PC-9 (cell line): ENCODE measurements around the gene RDH8. TPM values are rescaled to one million over a fixed set of nuclear protein-coding genes. Genes with fewer than 3 reads are reported as not detected.

Experiments used
- BruUV-seq: library from RNA; stranded (reverse); fragments of 400-500 nt; replicated peaks from 2 replicates; lab custom pipeline; 2021; lab: Mats Ljungman, UMichigan
- CTCF ChIA-PET: fragments of 300-600 bp; sonication (Branson Sonifier 250); formaldehyde crosslinking; loops from one replicate; lab custom pipeline; 2022; ENCODE audit warnings: antibody characterized with exemption; lab: Charles Lee
- POLR2A ChIA-PET: fragments of 300-600 bp; sonication (Branson Sonifier 250); formaldehyde crosslinking; loops from one replicate; lab custom pipeline; 2022; ENCODE audit warnings: antibody characterized with exemption; ENCODE audit not compliant: unreplicated experiment; lab: Charles Lee
- DNase-seq, 2 experiments: peaks; one replicate each; pipeline versions ENCODE4 v3.0.0 to v3.0.0-alpha.2; 2015 to 2022; ENCODE audit warnings: mixed read lengths in 1 of 2
- H2AFZ ChIP-seq: fragments of 200-600 bp; sonication (generic); 2 replicates; pipeline ENCODE4 v1.8.1; 2017; ENCODE audit warnings: antibody characterized with exemption
- H3F3A ChIP-seq: fragments of 200-600 bp; sonication (generic); 2 replicates; pipeline ENCODE4 v1.8.1; 2017; ENCODE audit warnings: antibody characterized with exemption, mild to moderate bottlenecking, low read depth; ENCODE audit not compliant: insufficient read depth
- H3K27ac ChIP-seq: fragments of 200-600 bp; sonication (generic); 2 replicates; pipeline ENCODE4 v1.6.1; 2016; ENCODE audit warnings: mixed run types
- H3K27me3 ChIP-seq: fragments of 200-600 bp; sonication (generic); 2 replicates; pipeline ENCODE4 v1.6.1; 2016; ENCODE audit warnings: low read depth, mixed run types; ENCODE audit not compliant: insufficient read depth
- H3K36me3 ChIP-seq: fragments of 200-600 bp; sonication (generic); 2 replicates; pipeline ENCODE4 v1.6.1; 2016; ENCODE audit warnings: low read depth, mixed run types
- H3K4me1 ChIP-seq: fragments of 200-600 bp; sonication (generic); replicated peaks from 2 replicates; pipeline ENCODE4 v1.6.1; 2016; ENCODE audit warnings: mixed run types; ENCODE audit not compliant: insufficient read depth
- H3K4me2 ChIP-seq: fragments of 200-600 bp; sonication (generic); 2 replicates; pipeline ENCODE4 v1.6.1; 2017; ENCODE audit warnings: mixed run types
- H3K4me3 ChIP-seq: fragments of 200-600 bp; sonication (generic); 2 replicates; pipeline ENCODE4 v1.6.1; 2016; ENCODE audit warnings: mixed run types
- H3K79me2 ChIP-seq: fragments of 200-600 bp; sonication (generic); 2 replicates; pipeline ENCODE4 v1.6.1; 2017; ENCODE audit warnings: low read depth, mixed run types
- H3K9me2 ChIP-seq: fragments of 200-600 bp; sonication (generic); 2 replicates; pipeline ENCODE4 v1.8.1; 2017; ENCODE audit warnings: mild to moderate bottlenecking; ENCODE audit not compliant: insufficient read depth
- H3K9me3 ChIP-seq: fragments of 200-600 bp; sonication (generic); 2 replicates; pipeline ENCODE4 v1.8.1; 2016; ENCODE audit warnings: low read depth; ENCODE audit not compliant: insufficient read depth
- H4K20me1 ChIP-seq: fragments of 200-600 bp; sonication (generic); 2 replicates; pipeline ENCODE4 v1.8.1; 2017; ENCODE audit not compliant: insufficient read depth
- CTCF ChIP-seq: fragments of 200-600 bp; sonication (generic); conservative IDR thresholded peaks from 2 replicates; pipeline ENCODE4 v1.6.1; 2017; ENCODE audit warnings: mixed run types, antibody characterized with exemption, mild to moderate bottlenecking, moderate library complexity
- EZH2 ChIP-seq: fragments of 200-600 bp; sonication (generic); IDR thresholded peaks from 2 replicates; pipeline ENCODE4 v1.8.0; 2017; ENCODE audit warnings: antibody characterized with exemption, low read depth
- intact Hi-C: fragments of 100-400 bp; cut with micrococcal nuclease; formaldehyde crosslinking; loops from one replicate; pipeline ENCODE4 v1.10.0; 2022; ENCODE audit not compliant: unreplicated experiment
- total RNA-seq: library from RNA; stranded (reverse); gene quantifications from 2 replicates; pipeline ENCODE4 v1.2.3, GENCODE V29; 2021

RDH8 gene
- total RNA-seq, 1 experiment from 2014 or later: not detected

GRCh38 chr19:9967326-9967725, 46.0 kb upstream of the RDH8 start:
- Histone ChIP-seq H3K27ac (no peak overlapping the region), H3F3A (no peaks in the 10 kb centered on the region), H3K4me2 (no peak overlapping the region), H3K36me3 (no peaks in the 10 kb centered on the region), H3K4me1 (no peaks in the 10 kb centered on the region), H3K9me3 (no peaks in the 10 kb centered on the region), H4K20me1 (no peaks in the 10 kb centered on the region), H3K4me3 (no peak overlapping the region), H3K9me2 (no peaks in the 10 kb centered on the region; the same call in 1 of the 2 replicates), H3K27me3 (peaks cover 53% of the 10 kb centered on the region), H2AFZ (no peak overlapping the region), H3K79me2 (no peaks in the 10 kb centered on the region)
- no peak for DNase-seq
- ChIA-PET CTCF (no interaction called here), POLR2A (no interaction called here)
- TF ChIP-seq CTCF: no peak
- TF ChIP-seq EZH2: no peak
- intact Hi-C loops: no loop called here
- no TSS peak for BruUV-seq

GRCh38 chr19:9968820-9969687, 44.2 kb upstream of the RDH8 start:
- peaks cover 62% of the 10 kb centered on the region for H3K27me3 ChIP-seq
- no TSS peak for BruUV-seq
- no peak overlapping the region for H2AFZ ChIP-seq
- intact Hi-C loops: no loop called here
- no peaks in the 10 kb centered on the region for H3F3A ChIP-seq
- ChIA-PET CTCF (no interaction called here), POLR2A (no interaction called here)
- H3K4me3 ChIP-seq: no peak overlapping the region
- no peaks in the 10 kb centered on the region for H4K20me1 ChIP-seq
- H3K9me2 ChIP-seq: no peaks in the 10 kb centered on the region; the same call in 1 of the 2 replicates
- TF ChIP-seq EZH2: no peak
- H3K4me2 ChIP-seq: no peak overlapping the region
- no peak for DNase-seq
- no peak overlapping the region for H3K27ac ChIP-seq
- no peaks in the 10 kb centered on the region for H3K4me1 ChIP-seq
- no peaks in the 10 kb centered on the region for H3K79me2 ChIP-seq
- H3K9me3 ChIP-seq: no peaks in the 10 kb centered on the region
- no peaks in the 10 kb centered on the region for H3K36me3 ChIP-seq

- DNase-seq: no peak
- Histone ChIP-seq H3K36me3 (no peaks in the 10 kb centered on the region), H3K4me3 (no peak overlapping the region), H3K27me3 (peaks cover 67% of the 10 kb centered on the region), H4K20me1 (no peaks in the 10 kb centered on the region), H3K4me1 (no peaks in the 10 kb centered on the region), H3K9me3 (no peaks in the 10 kb centered on the region), H3F3A (no peaks in the 10 kb centered on the region), H3K4me2 (no peak overlapping the region), H3K27ac (no peak overlapping the region), H3K79me2 (no peaks in the 10 kb centered on the region), H3K9me2 (no peaks in the 10 kb centered on the region; the same call in 1 of the 2 replicates), H2AFZ (no peak overlapping the region)
- CTCF ChIA-PET: no interaction called here
- TF ChIP-seq CTCF: no peak
- TF ChIP-seq EZH2: no peak
- POLR2A ChIA-PET: no interaction called here
- BruUV-seq: no TSS peak
- intact Hi-C loops: no loop called here
These were observed 43.7 kb upstream of the RDH8 start for GRCh38 chr19:9969688-9969975.
